SK-N-MC (cell line): ENCODE data around the gene IKZF5.

Source experiments
- DNase-seq: peaks from one replicate; pipeline ENCODE4 v3.0.0-alpha.2; 2011; ENCODE audit warnings: low read depth, low spot score
- H3K27ac ChIP-seq: fragments of 200-600 bp; sonication (generic); 2 replicates; pipeline ENCODE4 v1.5.1; 2016; ENCODE audit warnings: mixed run types
- H3K36me3 ChIP-seq: fragments of 200-600 bp; sonication (generic); 2 replicates; pipeline ENCODE4 v1.6.1; 2017; ENCODE audit warnings: antibody characterized with exemption, low read length, mixed read lengths; ENCODE audit not compliant: insufficient read depth
- H3K4me3 ChIP-seq: fragments of 200-600 bp; sonication (generic); 2 replicates; pipeline ENCODE4 v1.5.1; 2016
- H3K9ac ChIP-seq: fragments of 200-600 bp; sonication (generic); 2 replicates; pipeline ENCODE4 v1.8.0; 2017; ENCODE audit warnings: mixed run types, mixed read lengths; ENCODE audit not compliant: insufficient read length
- H3K9me3 ChIP-seq: fragments of 200-600 bp; sonication (generic); 2 replicates; pipeline ENCODE4 v1.6.1; 2017; ENCODE audit warnings: low read depth, mild to moderate bottlenecking, antibody characterized with exemption, low read length, moderate library complexity, mixed read lengths
- EZH2 ChIP-seq: fragments of 200-600 bp; sonication (generic); IDR thresholded peaks from one replicate; pipeline ENCODE4 v1.6.1; 2017; ENCODE audit warnings: antibody characterized with exemption
- FOXP2 ChIP-seq: optimal IDR thresholded peaks from 2 replicates; pipeline ENCODE3; 2011; ENCODE audit warnings: mild to moderate bottlenecking, moderate library complexity; ENCODE audit not compliant: insufficient read depth; ENCODE audit errors: extremely low read length, control extremely low read depth
- POLR2AphosphoS5 ChIP-seq: IDR thresholded peaks from 2 replicates; pipeline ENCODE4 v1.6.1; 2012; ENCODE audit warnings: mild to moderate bottlenecking, low read depth, low read length, borderline replicate concordance

Gene IKZF5

GRCh38 chr10:122995936-122996335, 12.7 kb downstream of the IKZF5 start:
- TF ChIP-seq FOXP2 (no peak), EZH2 (no peak), POLR2AphosphoS5 (no peak)
- H3K4me3 ChIP-seq, result no peak overlapping the region
- H3K27ac ChIP-seq, result no peak overlapping the region
- DNase-seq, result no peak
- no peak overlapping the region for H3K9ac ChIP-seq
- no peaks in the 10 kb centered on the region for H3K9me3 ChIP-seq
- peaks cover 6% of the 10 kb centered on the region; the same call in 1 of the 2 replicates for H3K36me3 ChIP-seq

DNA sequence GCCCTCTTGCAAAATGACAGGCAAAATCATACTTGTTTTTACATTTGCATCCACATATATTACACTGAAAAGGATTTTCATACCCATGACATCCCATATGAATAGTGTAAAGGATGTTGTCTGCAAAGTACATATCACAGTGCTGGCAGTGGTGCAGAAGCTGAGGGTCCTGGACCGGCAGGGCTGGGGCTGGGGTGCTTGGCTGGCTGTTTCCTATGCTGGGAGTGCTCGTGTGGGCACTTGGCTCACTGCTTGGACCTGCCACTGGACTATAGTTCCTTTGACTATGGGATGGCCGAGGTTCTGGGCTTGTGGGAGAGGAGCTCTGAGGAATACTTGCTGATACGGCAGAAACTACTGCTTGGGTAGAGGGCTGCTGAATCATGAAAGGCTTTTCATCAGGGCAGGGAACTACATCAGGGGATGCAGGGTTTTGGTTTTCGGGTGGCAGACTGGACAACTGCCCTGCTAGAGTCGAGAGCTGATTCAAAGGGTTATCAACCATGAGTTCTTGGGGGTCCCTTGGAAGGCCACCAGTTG, 14.7 kb downstream of the IKZF5 start:
- Histone ChIP-seq H3K9ac (no peak overlapping the region), H3K27ac (no peak overlapping the region), H3K36me3 (peaks cover 6% of the 10 kb centered on the region; the same call in 1 of the 2 replicates), H3K4me3 (no peak overlapping the region), H3K9me3 (no peaks in the 10 kb centered on the region)
- DNase-seq, result no peak
- TF ChIP-seq EZH2 (no peak), POLR2AphosphoS5 (no peak), FOXP2 (no peak)

GRCh38 chr10:122992031-122992585, 16.5 kb downstream of the IKZF5 start:
- Histone ChIP-seq H3K27ac (no peak overlapping the region), H3K4me3 (no peak overlapping the region), H3K36me3 (peaks cover 6% of the 10 kb centered on the region; the same call in 1 of the 2 replicates), H3K9ac (no peak overlapping the region), H3K9me3 (no peaks in the 10 kb centered on the region)
- TF ChIP-seq FOXP2 (no peak), EZH2 (no peak), POLR2AphosphoS5 (no peak)
- no peak for DNase-seq

DNA sequence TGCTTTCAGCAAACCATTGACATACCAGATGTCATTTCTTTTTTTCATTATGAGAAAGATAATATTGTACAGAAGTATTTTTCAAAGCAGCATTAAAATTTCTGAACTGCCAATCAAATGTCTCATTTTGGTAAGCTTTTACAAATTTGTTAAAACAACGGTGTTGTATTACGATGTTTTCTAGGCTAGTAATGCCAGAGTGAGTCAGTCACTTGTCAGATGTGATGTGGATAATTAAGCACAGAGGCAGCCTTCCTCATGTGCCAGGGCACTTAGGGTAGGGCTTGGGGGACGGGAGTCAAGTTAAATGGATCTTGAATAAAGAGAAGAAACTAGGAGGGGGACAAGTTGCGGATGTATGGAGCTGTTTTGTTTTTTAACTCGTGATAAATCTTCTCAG, 18.3 kb downstream of the IKZF5 start:
- no peak for DNase-seq
- Histone ChIP-seq H3K4me3 (no peak overlapping the region), H3K9ac (no peak overlapping the region), H3K36me3 (peaks cover 6% of the 10 kb centered on the region; the same call in 1 of the 2 replicates), H3K9me3 (no peaks in the 10 kb centered on the region), H3K27ac (no peak overlapping the region)
- no peak for TF ChIP-seq EZH2

- no peak for DNase-seq
- no peaks in the 10 kb centered on the region; the same call in 1 of the 2 replicates for H3K36me3 ChIP-seq
- no peak overlapping the region for H3K27ac ChIP-seq
These were observed 20.1 kb downstream of the IKZF5 start for GRCh38 chr10:122988501-122988900.

GRCh38 chr10:122986335-122986734, 22.3 kb downstream of the IKZF5 start:
- Histone ChIP-seq H3K9me3 (no peaks in the 10 kb centered on the region), H3K9ac (no peak overlapping the region), H3K36me3 (no peaks in the 10 kb centered on the region; the same call in 1 of the 2 replicates), H3K4me3 (no peak overlapping the region), H3K27ac (no peak overlapping the region)
- TF ChIP-seq EZH2 (no peak), FOXP2 (no peak), POLR2AphosphoS5 (no peak)
- DNase-seq, result no peak

More at GRCh38 chr10:122988501-122988900, 20.1 kb downstream of the IKZF5 start:
- Histone ChIP-seq H3K9me3 (no peaks in the 10 kb centered on the region), H3K4me3 (no peak overlapping the region), H3K9ac (no peak overlapping the region)
- TF ChIP-seq FOXP2 (no peak), POLR2AphosphoS5 (no peak), EZH2 (no peak)

DNA sequence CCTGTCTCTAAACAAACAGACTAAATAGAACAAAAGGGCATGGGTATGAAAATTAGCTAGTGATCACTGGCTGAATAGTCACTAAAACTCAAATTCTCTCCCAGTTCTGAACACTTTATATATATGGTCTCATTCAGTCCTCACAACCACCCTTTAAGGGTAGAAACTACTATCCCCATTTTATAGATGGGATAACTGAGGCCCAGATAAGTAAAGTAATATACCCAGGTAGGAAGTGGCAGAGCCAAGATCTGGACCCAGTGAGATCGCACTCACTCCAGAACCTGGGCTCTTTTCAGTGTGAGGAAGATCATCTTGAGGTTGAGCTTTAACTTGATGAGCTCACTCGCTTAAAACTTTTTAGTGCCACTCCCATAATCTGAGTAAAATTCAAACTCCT, 23.9 kb downstream of the IKZF5 start:
- Histone ChIP-seq H3K9me3 (no peaks in the 10 kb centered on the region), H3K27ac (no peak overlapping the region), H3K4me3 (no peak overlapping the region), H3K9ac (no peak overlapping the region), H3K36me3 (no peaks in the 10 kb centered on the region; the same call in 1 of the 2 replicates)
- DNase-seq, result no peak
- TF ChIP-seq FOXP2 (no peak), POLR2AphosphoS5 (no peak), EZH2 (no peak)

DNA sequence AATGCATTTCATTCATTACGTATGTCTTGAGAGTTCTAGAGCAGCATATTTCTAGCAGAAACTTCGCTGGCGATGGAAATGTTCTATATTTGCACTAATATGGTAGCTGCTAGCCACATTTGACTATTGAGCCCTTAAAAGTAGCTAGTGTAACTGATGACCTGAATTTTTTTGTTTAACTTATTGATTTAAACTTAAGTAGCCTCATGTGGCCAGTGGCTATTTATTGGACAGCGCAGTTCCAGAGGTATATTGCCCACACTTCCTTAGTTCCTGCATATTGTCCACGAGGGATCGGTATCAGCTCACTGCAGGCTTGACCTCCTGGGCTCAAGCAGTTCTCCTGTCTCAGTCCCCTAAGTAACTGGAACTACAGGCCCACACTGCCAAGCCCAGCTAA, 24.7 kb downstream of the IKZF5 start:
- no peak for DNase-seq
- no peaks in the 10 kb centered on the region for H3K9me3 ChIP-seq
- TF ChIP-seq POLR2AphosphoS5, result no peak
- TF ChIP-seq FOXP2, result no peak
- no peak for TF ChIP-seq EZH2
- H3K36me3 ChIP-seq, result no peaks in the 10 kb centered on the region; the same call in 1 of the 2 replicates
- no peak overlapping the region for H3K27ac ChIP-seq
- no peak overlapping the region for H3K4me3 ChIP-seq
- no peak overlapping the region for H3K9ac ChIP-seq

DNA sequence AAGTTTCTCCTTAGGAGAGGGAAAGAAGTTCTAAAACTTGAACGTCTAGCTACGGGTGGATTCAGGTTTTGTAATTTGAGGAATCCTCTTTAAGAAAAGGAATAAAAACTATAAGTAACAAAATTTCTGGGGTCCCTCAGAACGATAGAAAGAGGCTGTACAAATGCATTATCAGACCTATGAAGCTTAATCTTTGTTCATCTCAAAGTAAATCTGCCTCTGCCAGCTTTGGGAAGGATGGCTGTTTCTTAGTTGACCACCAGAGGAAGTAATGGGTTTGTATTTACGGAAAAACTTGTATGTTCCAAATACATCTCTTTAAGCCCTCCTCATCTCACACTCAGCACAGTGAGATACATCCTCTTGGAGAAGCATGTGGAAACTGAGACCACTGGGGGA, 27.5 kb downstream of the IKZF5 start:
- peak overlapping the region; percentile 55 for H3K9ac ChIP-seq

More for the DNA sequence above, 27.5 kb downstream of the IKZF5 start:
- no peak for DNase-seq
- Histone ChIP-seq H3K27ac (no peak overlapping the region), H3K36me3 (no peaks in the 10 kb centered on the region; the same call in 1 of the 2 replicates), H3K9me3 (no peaks in the 10 kb centered on the region), H3K4me3 (peak overlapping the region; percentile 79)
- TF ChIP-seq EZH2 (no peak), FOXP2 (no peak), POLR2AphosphoS5 (no peak)
